ENCODE measurements around the gene GOLGA6L9.
"Not testable (repeated sequence)": the region's sequence is repeated elsewhere in the genome, so short reads cannot be mapped to it uniquely, and the experiment has no call there.

GOLGA6L9 gene

DNA sequence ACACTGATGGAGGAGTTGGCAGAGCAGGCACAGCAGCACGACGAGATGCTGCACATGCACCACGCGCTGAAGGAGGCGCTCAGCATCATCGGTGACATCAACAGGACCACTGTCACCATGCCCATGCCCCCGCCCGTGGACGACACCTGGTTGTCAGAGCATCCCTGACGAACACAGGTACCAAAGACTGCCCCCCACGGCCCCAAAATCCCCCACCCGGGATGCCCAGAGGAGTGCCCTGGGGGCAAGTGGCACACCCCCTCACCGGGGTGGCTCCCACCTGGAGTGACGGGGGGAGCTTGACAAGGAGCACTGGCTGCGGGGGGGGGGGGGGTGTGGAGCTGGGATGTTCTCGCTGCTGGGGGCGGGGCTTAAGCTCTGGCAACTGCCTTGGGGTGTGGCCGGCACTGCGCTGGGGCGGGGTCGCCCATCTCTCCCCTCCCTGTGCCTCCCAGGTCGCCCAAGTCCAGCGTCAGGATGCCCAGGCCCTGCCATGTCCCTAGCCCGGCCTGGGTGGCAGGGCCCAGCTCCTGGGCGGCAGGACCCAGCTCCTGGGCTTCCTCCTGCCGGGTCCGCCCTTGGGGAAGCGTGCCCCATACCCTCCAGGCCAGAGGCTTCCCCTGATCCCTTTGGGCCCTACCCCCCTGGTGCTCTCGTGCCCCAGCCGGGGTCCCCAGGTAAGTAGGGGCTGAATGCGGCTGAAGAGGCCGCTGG, 42.8 kb downstream of the GOLGA6L9 start:
- DNase-seq = not testable (repeated sequence)

DNA sequence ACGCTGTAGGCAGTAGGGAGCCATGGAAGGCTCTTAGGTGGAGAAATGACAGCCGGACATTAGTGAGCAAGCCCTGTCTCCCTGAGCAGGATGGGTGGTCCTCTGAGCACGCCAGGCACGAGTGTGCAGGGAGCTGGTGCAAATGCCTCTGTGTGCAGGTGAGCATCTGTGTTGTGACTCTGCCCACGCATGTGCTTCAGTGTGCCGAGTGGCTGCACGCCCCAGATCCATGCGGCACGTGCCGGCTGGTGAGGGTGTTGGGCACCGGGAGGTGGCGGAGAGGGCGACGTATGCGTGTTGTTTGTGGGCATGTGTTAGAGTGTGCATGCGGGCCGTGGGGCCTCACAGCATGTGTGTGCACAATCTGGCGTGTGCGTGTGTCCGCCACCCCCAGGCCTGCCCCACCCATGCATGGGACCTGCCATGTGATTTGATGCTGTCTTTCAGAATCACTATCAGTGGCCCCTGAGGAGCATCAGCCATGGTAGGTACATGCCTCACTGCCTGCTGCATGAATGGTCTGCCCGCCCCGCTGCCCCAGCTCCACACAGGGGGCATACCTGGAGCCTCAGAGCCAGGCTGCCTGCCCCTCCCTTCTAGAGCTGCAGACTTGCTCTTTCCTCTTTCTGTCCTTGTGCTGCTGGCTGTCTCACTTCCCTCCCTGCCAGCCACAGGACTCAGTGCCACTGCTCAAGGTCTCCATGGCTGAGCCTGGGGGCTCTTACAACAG, 45.1 kb downstream of the GOLGA6L9 start:
- not testable (repeated sequence) for DNase-seq

DNA sequence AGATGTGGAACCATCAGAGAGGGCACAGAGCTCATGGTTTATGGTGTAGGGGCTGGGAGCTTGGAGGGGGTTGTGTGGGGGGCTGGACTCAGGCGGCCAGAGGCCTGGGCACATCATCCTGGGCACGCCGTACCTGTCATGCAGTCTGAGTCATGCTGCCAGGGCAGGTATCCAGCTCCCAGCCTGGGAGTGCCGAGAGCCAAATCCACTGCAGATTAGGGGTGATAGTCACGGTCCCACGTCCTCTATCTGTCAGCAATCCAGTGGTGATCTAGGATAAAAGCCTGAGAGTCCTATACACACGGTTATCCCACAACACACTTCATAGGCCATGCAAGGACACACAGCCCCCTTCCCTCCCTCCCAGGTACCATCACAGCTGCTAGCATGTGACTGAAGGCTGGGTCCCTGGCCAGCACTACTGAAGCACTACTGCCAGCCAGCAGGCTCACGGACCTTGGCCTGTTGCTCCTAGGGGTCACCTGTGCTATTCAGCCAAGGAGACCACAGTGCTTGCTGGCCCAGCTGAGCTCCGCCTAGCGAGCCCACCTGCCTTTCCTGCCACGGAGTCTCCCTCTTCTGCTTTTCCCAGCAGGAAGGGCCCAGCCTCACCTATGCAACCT, 45.8 kb downstream of the GOLGA6L9 start:
- DNase-seq = not testable (repeated sequence)

DNA sequence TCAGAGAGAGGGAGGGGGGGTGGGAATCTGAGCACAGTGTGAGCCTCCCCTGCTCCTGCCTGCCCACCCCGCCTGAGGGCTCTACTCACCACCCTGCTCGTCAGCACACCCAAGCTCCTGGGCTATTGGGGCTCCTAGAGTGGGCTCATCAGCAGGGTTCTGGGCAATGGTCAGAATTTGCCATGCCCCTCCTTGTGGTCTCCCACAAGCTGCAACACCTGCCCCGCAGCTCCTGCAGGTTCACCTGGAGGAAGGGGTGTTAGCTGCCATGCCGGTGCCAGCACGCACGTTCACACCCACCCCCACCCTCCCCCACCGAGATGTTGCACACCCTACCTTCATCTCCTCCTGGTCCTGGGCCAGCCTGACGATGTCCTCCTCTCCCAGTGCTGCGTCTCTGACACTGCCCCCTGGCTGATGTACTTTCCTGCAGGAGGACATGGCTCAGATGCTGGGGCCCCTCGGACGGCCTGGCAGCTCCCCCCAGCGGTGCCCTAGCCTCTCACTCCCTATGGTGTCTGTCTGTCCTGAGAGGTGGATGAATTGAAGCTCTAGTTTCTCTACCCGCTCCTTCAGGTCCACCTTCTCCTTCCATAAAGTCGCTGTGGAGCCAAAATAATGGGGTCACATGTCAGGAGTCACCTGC, 47.2 kb downstream of the GOLGA6L9 start:
- DNase-seq = not testable (repeated sequence)

DNA sequence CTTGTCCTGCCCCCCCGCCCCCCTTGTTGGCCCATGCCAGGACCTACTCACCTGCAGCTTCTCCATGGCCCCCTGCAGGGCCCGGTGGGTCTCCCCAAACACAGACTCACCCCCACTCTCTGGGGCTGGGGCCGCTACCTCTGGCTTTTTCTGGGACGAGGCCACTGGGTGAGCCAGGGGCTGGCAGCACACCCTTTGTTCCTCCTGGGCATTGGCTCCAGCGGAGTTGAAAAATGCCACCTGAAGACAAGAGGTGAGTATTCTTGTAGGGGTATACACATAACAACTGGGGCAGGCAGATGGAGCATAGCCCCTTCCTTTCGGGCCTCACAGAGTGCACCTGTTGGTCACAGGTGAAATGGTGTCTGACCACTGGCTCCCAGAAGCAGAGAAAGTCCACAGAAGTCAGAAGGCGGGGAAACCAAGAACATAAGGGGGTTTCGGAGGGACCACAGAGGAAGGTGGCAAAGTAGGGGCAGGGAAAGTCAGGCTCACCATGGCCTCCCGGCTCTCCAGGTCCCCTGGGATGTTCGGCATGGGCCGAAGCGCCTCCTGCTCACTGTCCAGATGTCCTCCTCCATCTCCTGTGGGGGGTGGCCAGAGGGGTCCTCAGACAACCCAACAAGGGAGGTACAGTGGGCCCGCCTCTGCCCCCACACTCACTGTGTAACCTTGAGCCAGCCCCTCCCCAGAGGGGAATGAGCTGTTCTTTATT, 47.9 kb downstream of the GOLGA6L9 start:
- DNase-seq = not testable (repeated sequence)

Measured in NCI-H226 (cell line).